ENCODE data around the gene LGALSL. TPM values are rescaled to one million over a fixed set of nuclear protein-coding genes. Genes with fewer than 3 reads are reported as not detected.

LGALSL gene
- total RNA-seq, 4 donors from 2014 or later: 6.8 to 30.0 (median 15.5) TPM

- Histone ChIP-seq H3K36me3 (no peaks in the 10 kb centered on the region), H3K9me3 (no peaks in the 10 kb centered on the region), H3K4me3 (no peak overlapping the region), H3K27me3 (no peaks in the 10 kb centered on the region), H3K27ac (no peak overlapping the region), H3K4me1 (peaks cover 0 to 6% of the 10 kb centered on the region in 2 donors)
- intact Hi-C loops (cut with DNase I; ENCODE audit: low total_unique reads): no loop called here
- TF ChIP-seq CTCF (IDR thresholded peaks at IDR 0.05): no peak
- TF ChIP-seq POLR2A (IDR thresholded peaks at IDR 0.05): no peak
- DNase-seq: no peak
Measured at GRCh38 chr2:64451051-64451450, 2.9 kb upstream of the LGALSL start.

DNA sequence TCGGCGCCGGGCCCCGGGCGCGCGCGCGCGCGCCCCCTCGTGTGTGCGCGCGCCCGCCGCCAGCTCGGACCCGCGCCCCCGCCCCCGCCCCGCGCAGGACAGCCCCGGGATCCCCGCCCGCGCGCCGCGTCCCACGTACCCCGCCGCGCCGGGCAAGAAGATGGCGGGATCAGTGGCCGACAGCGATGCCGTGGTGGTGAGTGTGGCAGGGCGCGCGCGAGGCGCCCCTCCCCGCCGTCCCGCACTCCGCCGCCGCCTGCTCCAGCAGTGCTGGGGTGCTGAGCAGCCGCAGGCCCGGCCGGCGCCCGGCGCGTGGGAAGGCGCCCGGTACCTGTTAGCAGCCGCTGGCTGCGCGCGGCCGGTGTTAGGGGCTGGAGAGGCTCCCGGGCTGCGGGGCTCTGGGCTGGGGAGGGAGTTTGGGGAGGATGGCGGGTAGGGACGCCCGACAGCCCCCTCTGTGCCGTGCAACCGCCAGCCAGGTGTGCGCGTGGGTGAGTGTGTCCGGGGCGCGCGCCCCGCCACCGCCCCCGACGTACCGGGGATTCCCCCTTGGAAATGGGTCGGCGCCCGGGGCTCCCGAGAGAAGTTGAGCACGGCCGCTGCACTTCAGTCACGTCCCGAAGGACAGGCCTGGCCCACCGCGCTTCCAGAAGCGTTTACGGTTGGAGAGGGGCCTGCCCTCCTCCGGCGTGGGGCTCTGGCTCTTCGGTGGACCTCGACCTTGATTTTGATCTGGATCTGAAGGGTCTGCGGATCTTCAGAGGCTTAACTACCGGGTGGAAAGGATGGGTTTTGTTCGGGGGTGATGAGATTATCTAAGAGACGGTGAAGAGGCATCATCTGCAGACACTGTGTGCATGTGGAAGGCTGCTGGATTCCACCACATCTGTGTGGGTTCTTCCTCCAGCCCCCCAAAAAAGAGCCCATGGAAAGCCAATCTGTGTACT lies 697 bp downstream of the LGALSL start:
- peak; percentile 54 to 68 for DNase-seq
- intact Hi-C loops (cut with DNase I; ENCODE audit: low total_unique reads): no loop called here
- Histone ChIP-seq H3K27ac (peak overlapping the region; percentile 90 to 91), H3K4me1 (peaks cover 0 to 6% of the 10 kb centered on the region in 2 donors), H3K36me3 (no peaks in the 10 kb centered on the region), H3K9me3 (no peaks in the 10 kb centered on the region), H3K27me3 (no peaks in the 10 kb centered on the region), H3K4me3 (peak overlapping the region; percentile 56 to 93)
- no peak for TF ChIP-seq CTCF (IDR thresholded peaks at IDR 0.05)

DNA sequence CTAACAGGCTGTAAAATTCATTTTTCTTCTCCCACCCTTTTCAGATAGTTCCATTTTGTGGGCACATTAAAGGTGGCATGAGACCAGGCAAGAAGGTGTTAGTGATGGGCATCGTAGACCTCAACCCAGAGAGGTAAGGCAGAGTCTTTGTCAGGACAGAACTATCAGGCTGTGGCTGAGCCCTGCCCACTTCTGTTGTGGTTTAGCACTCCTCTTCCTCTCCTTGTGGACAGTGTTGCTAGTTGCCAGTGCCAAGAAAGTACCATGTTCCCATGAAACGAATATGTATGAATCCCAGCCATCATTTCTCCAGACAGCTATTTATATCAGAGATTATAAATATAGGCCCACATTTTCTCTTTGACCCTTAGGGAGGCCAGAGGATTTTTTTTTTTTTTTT lies 1.6 kb downstream of the LGALSL start:
- intact Hi-C loops (cut with DNase I; ENCODE audit: low total_unique reads): no loop called here

GRCh38 chr2:64456293-64456692 lies 2.3 kb downstream of the LGALSL start:
- Histone ChIP-seq H3K27me3 (no peaks in the 10 kb centered on the region), H3K4me1 (peaks cover 0 to 6% of the 10 kb centered on the region in 2 donors), H3K36me3 (no peaks in the 10 kb centered on the region), H3K4me3 (no peak overlapping the region), H3K9me3 (no peaks in the 10 kb centered on the region), H3K27ac (no peak overlapping the region)
- intact Hi-C loops (cut with DNase I; ENCODE audit: low total_unique reads): no loop called here
- DNase-seq: no peak
- TF ChIP-seq CTCF (IDR thresholded peaks at IDR 0.05) (no peak), POLR2A (IDR thresholded peaks at IDR 0.05) (no peak)

More for the DNA sequence above, 1.6 kb downstream of the LGALSL start:
- no peak overlapping the region for H3K4me3 ChIP-seq
- H3K9me3 ChIP-seq: no peaks in the 10 kb centered on the region
- H3K36me3 ChIP-seq: no peaks in the 10 kb centered on the region
- peak overlapping the region; percentile 90 to 91 for H3K27ac ChIP-seq
- H3K27me3 ChIP-seq: no peaks in the 10 kb centered on the region
- DNase-seq: no peak
- H3K4me1 ChIP-seq: peaks cover 0 to 6% of the 10 kb centered on the region in 2 donors
- TF ChIP-seq POLR2A (IDR thresholded peaks at IDR 0.05): no peak
- no peak for TF ChIP-seq CTCF (IDR thresholded peaks at IDR 0.05)

- TF ChIP-seq POLR2A (IDR thresholded peaks at IDR 0.05) (no peak), CTCF (IDR thresholded peaks at IDR 0.05) (no peak)
- no peak for DNase-seq
- H3K27me3 ChIP-seq: no peaks in the 10 kb centered on the region
- no peaks in the 10 kb centered on the region for H3K36me3 ChIP-seq
- H3K27ac ChIP-seq: no peak overlapping the region
- H3K4me3 ChIP-seq: no peak overlapping the region
- H3K9me3 ChIP-seq: no peaks in the 10 kb centered on the region
- H3K4me1 ChIP-seq: peaks cover 0 to 6% of the 10 kb centered on the region in 2 donors
- intact Hi-C loops (cut with DNase I; ENCODE audit: low total_unique reads): no loop called here
Measured at GRCh38 chr2:64457524-64457923, 3.6 kb downstream of the LGALSL start.

Data from uterus (tissue), 4 donors.